ENCODE measurements around the gene TAS1R3. TPM values are rescaled to one million over a fixed set of nuclear protein-coding genes. Genes with fewer than 3 reads are reported as not detected.
A peak's percentile ranks its signal among the peaks of the same experiment; 100 is the strongest.

TAS1R3 gene
- total and polyA plus RNA-seq, 2 of the 4 experiments (the other 2 are of a cell fraction) = under 0.01 to 0.05 TPM

GRCh38 chr1:1373815-1374588 is 42.9 kb downstream of the TAS1R3 start:
- 81% methylated on average over 23 of the region's 52 CpGs; no CpG with 5 or more reads in 1 of the 2 experiments for WGBS, 2 experiments (ENCODE audit: extremely low coverage in 2 of 2, insufficient read length in 1 of 2)
- Histone ChIP-seq H3K9ac (ENCODE audit: low read depth, low read length) (peak overlapping the region; percentile 47), H2AK5ac (ENCODE audit: low read depth, low read length) (peak overlapping the region; percentile 72), H4K20me1 (ENCODE audit: insufficient read depth, low read length) (peaks cover 11% of the 10 kb centered on the region; the same call in 1 of the 2 replicates), H2AK9ac (replicated peaks; ENCODE audit: low read depth, low read length, poor library complexity) (peak overlapping the region; percentile 94), H3K56ac (ENCODE audit: extremely low read depth, insufficient read depth, low read length) (0 out of 2 replicates have a peak overlapping the region, but pooled peaks have one; percentile 16), H3K9me1 (ENCODE audit: insufficient read depth, low read length) (0 out of 2 replicates have a peak, but pooled peaks cover 5% of the 10 kb centered on the region), H3K4me1 (ENCODE audit: control insufficient read depth, insufficient read depth, low read length) (peaks cover 12% of the 10 kb centered on the region), H3K27me3 (ENCODE audit: control insufficient read depth, insufficient read depth, low read length) (no peaks in the 10 kb centered on the region), H2BK20ac (ENCODE audit: low read depth, low read length) (no peak overlapping the region), H4K5ac (ENCODE audit: low read depth, low read length) (no peak overlapping the region), H3K79me1 (ENCODE audit: low read depth in 1 of 2, low read length in 2 of 2) (peaks cover 3 to 50% of the 10 kb centered on the region in 2 experiments; a peak in 3 of 4 replicates), H3K36me3 (ENCODE audit: control insufficient read depth, insufficient read depth, low read length) (peaks cover 8% of the 10 kb centered on the region), H2AFZ (replicated peaks; ENCODE audit: low read length, poor library complexity) (peak overlapping the region; percentile 93), H3K4me2 (ENCODE audit: low read depth, low read length) (peak overlapping the region; percentile 96), H3K4ac (ENCODE audit: low read depth, low read length) (peak overlapping the region; percentile 43; the same call in 1 of the 2 replicates), H3K4me3 (ENCODE audit: insufficient read depth, low read depth, low read length) (peak overlapping the region; percentile 59), H3K18ac (ENCODE audit: low read depth, low read length) (no peak overlapping the region), H3K14ac (replicated peaks; ENCODE audit: low read depth, low read length) (peak overlapping the region; percentile 71; the same call in 1 of the 2 replicates), H2BK5ac (ENCODE audit: low read depth, low read length, poor library complexity, severe bottlenecking) (no peak overlapping the region), H3K23ac (ENCODE audit: low read depth, low read length) (0 out of 2 replicates have a peak overlapping the region, but pooled peaks have one; percentile 59), H4K8ac (ENCODE audit: low read depth in 2 of 2, low read length in 2 of 2) (peak overlapping the region; percentile 35 to 64; a peak in 1 of 4 replicates), H4K91ac (ENCODE audit: insufficient read depth, low read depth, low read length) (no peak overlapping the region), H3K27ac (ENCODE audit: insufficient read depth, low read length) (peak overlapping the region; percentile 43), H2BK120ac (ENCODE audit: low read depth, low read length) (0 out of 2 replicates have a peak overlapping the region, but pooled peaks have one; percentile 8), H2BK15ac (ENCODE audit: low read depth, low read length) (no peak overlapping the region), H3K9me3 (ENCODE audit: control insufficient read depth, insufficient read depth, low read length) (no peaks in the 10 kb centered on the region)
- ChIA-PET POLR2A (ENCODE audit: unreplicated experiment) (no interaction called here), CTCF (no interaction called here)
- dilution Hi-C loops (cut with HindIII; ENCODE audit: low sequenced_read_pairs, unreplicated experiment) (no loop called here), intact Hi-C loops (cut with micrococcal nuclease) (loop anchor here (2.0 kb wide), 1 partner anchor 15 kb away; the partner anchor contains the start of gene MXRA8), in situ Hi-C loops (cut with MboI; ENCODE audit: low sequenced_read_pairs) (no loop called here)
- DNase-seq (no peak), ATAC-seq (ENCODE audit: low read depth) (no peak)
- BruUV-seq (replicated peaks) = TSS peak; percentile 91
- TF ChIP-seq CEBPB (IDR thresholded peaks at IDR 0.05; ENCODE audit: low read depth, low read length) (no peak), MXI1 (IDR thresholded peaks at IDR 0.05; ENCODE audit: borderline replicate concordance, low read depth, low read length) (no peak), NFE2L2 (IDR thresholded peaks at IDR 0.05; ENCODE audit: low read depth, low read length) (no peak), ELK1 (IDR thresholded peaks at IDR 0.05; ENCODE audit: borderline replicate concordance, low read depth, low read length) (no peak), POLR2A (IDR thresholded peaks at IDR 0.05; ENCODE audit: low read depth, low read length) (no peak), CHD1 (IDR thresholded peaks at IDR 0.05; ENCODE audit: low read depth, low read length) (no peak), USF2 (IDR thresholded peaks at IDR 0.05; ENCODE audit: low read depth, low read length) (no peak), RFX5 (IDR thresholded peaks at IDR 0.05; ENCODE audit: low read depth, low read length) (no peak), MAZ (IDR thresholded peaks at IDR 0.05; ENCODE audit: borderline replicate concordance, low read depth, low read length) (no peak), SMC3 (IDR thresholded peaks at IDR 0.05; ENCODE audit: low read depth, low read length) (no peak), RCOR1 (IDR thresholded peaks at IDR 0.05; ENCODE audit: insufficient replicate concordance, low read length) (no peak), RAD21 (IDR thresholded peaks at IDR 0.05; ENCODE audit: low read length) (no peak), FOS (IDR thresholded peaks at IDR 0.05; ENCODE audit: low read depth, low read length) (no peak)
- TF ChIP-seq, protein P1, sequence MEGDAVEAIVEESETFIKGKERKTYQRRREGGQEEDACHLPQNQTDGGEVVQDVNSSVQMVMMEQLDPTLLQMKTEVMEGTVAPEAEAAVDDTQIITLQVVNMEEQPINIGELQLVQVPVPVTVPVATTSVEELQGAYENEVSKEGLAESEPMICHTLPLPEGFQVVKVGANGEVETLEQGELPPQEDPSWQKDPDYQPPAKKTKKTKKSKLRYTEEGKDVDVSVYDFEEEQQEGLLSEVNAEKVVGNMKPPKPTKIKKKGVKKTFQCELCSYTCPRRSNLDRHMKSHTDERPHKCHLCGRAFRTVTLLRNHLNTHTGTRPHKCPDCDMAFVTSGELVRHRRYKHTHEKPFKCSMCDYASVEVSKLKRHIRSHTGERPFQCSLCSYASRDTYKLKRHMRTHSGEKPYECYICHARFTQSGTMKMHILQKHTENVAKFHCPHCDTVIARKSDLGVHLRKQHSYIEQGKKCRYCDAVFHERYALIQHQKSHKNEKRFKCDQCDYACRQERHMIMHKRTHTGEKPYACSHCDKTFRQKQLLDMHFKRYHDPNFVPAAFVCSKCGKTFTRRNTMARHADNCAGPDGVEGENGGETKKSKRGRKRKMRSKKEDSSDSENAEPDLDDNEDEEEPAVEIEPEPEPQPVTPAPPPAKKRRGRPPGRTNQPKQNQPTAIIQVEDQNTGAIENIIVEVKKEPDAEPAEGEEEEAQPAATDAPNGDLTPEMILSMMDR (conservative IDR thresholded peaks at IDR 0.05; ENCODE audit: low read depth, low read length) = no peak
